IPS-15b (cell line): ENCODE data around the gene BSN.
A peak's percentile ranks its signal among the peaks of the same experiment; 100 is the strongest.

ENCODE experiments used
- H3K27me3 ChIP-seq: one replicate; pipeline ENCODE4 v1.6.1; 2013; ENCODE audit warnings: low read length; ENCODE audit not compliant: control insufficient read depth, insufficient read depth
- H3K36me3 ChIP-seq: one replicate; pipeline ENCODE4 v1.6.1; 2013; ENCODE audit warnings: low read length; ENCODE audit not compliant: control insufficient read depth, insufficient read depth
- H3K4me1 ChIP-seq: one replicate; pipeline ENCODE4 v1.6.1; 2013; ENCODE audit warnings: mild to moderate bottlenecking, low read length; ENCODE audit not compliant: control insufficient read depth, insufficient read depth
- H3K4me3 ChIP-seq: one replicate; pipeline ENCODE4 v1.5.1; 2013; ENCODE audit warnings: low read depth, low read length
- H3K9ac ChIP-seq: one replicate; pipeline ENCODE4 v1.6.1; 2013; ENCODE audit warnings: low read depth, mild to moderate bottlenecking, low read length
- H3K9me3 ChIP-seq: one replicate; pipeline ENCODE4 v1.6.1; 2013; ENCODE audit warnings: mild to moderate bottlenecking, low read length; ENCODE audit not compliant: control insufficient read depth, insufficient read depth

Gene BSN

GRCh38 chr3:49717959-49718857, 163.9 kb downstream of the BSN start:
- Histone ChIP-seq H3K4me1 (peaks cover 2% of the 10 kb centered on the region), H3K27me3 (no peaks in the 10 kb centered on the region), H3K9me3 (no peaks in the 10 kb centered on the region), H3K9ac (peak overlapping the region; percentile 83), H3K36me3 (peaks cover 37% of the 10 kb centered on the region), H3K4me3 (peak overlapping the region; percentile 81)

- Histone ChIP-seq H3K4me1 (peaks cover 2% of the 10 kb centered on the region), H3K36me3 (peaks cover 33% of the 10 kb centered on the region), H3K9me3 (no peaks in the 10 kb centered on the region), H3K9ac (peak overlapping the region; percentile 83), H3K4me3 (peak overlapping the region; percentile 81), H3K27me3 (no peaks in the 10 kb centered on the region)
Observed at GRCh38 chr3:49718858-49719213, 164.6 kb downstream of the BSN start.

GRCh38 chr3:49719214-49719884, 165.1 kb downstream of the BSN start, which contains the start of gene AMIGO3:
Gene AMIGO3, minus strand, starts transcription at chr3:49719684. Its CDS starts 219 bp downstream, at chr3:49719465.
- Histone ChIP-seq H3K4me1 (peaks cover 2% of the 10 kb centered on the region), H3K36me3 (peaks cover 32% of the 10 kb centered on the region), H3K9me3 (no peaks in the 10 kb centered on the region), H3K9ac (peak within 1 kb of the TSS; percentile 83), H3K4me3 (peak within 1 kb of the TSS; percentile 81), H3K27me3 (no peaks in the 10 kb centered on the region)
